GM18907 (cell line): ENCODE measurements around the gene TMEM108.

Experiments used
- ATAC-seq: cut with Tn5 transposase; IDR thresholded peaks from one replicate; pipeline ENCODE4 v1.9.1; 2021; ENCODE audit warnings: mild to moderate bottlenecking, moderate library complexity; ENCODE audit not compliant: unreplicated experiment

Gene TMEM108

GRCh38 chr3:133301731-133302130 is 263.5 kb downstream of the TMEM108 start:
- ATAC-seq = no peak

GRCh38 chr3:133303430-133303829 is 265.2 kb downstream of the TMEM108 start:
- no peak for ATAC-seq

- no peak for ATAC-seq
Observed at GRCh38 chr3:133317866-133318265, 279.7 kb downstream of the TMEM108 start.

GRCh38 chr3:133328373-133328772 is 290.2 kb downstream of the TMEM108 start:
- no peak for ATAC-seq

GRCh38 chr3:133329626-133330025 is 291.4 kb downstream of the TMEM108 start:
- no peak for ATAC-seq

- ATAC-seq = no peak
Observed at GRCh38 chr3:133330065-133330464, 291.9 kb downstream of the TMEM108 start.

GRCh38 chr3:133330522-133330921 is 292.3 kb downstream of the TMEM108 start:
- ATAC-seq = no peak

GRCh38 chr3:133354721-133355120 is 316.5 kb downstream of the TMEM108 start:
- ATAC-seq = no peak

- no peak for ATAC-seq
Observed at GRCh38 chr3:133360476-133360875, 322.3 kb downstream of the TMEM108 start.

GRCh38 chr3:133361011-133361410 is 322.8 kb downstream of the TMEM108 start:
- no peak for ATAC-seq

- ATAC-seq = no peak
Observed at GRCh38 chr3:133361435-133361834, 323.2 kb downstream of the TMEM108 start.

GRCh38 chr3:133362539-133362938 is 324.3 kb downstream of the TMEM108 start:
- ATAC-seq = no peak

- no peak for ATAC-seq
Observed at GRCh38 chr3:133364704-133365103, 326.5 kb downstream of the TMEM108 start.

- ATAC-seq = no peak
Observed at GRCh38 chr3:133366921-133367320, 328.7 kb downstream of the TMEM108 start.

GRCh38 chr3:133367403-133367802 is 329.2 kb downstream of the TMEM108 start:
- ATAC-seq = no peak

GRCh38 chr3:133367956-133368355 is 329.8 kb downstream of the TMEM108 start:
- ATAC-seq = no peak

GRCh38 chr3:133368371-133369067 is 330.3 kb downstream of the TMEM108 start:
- no peak for ATAC-seq

- no peak for ATAC-seq
Observed at GRCh38 chr3:133369068-133369440, 330.9 kb downstream of the TMEM108 start.

- no peak for ATAC-seq
Observed at GRCh38 chr3:133371181-133371580, 333.0 kb downstream of the TMEM108 start.

GRCh38 chr3:133371676-133372075 is 333.5 kb downstream of the TMEM108 start:
- ATAC-seq = no peak

- no peak for ATAC-seq
Observed at GRCh38 chr3:133374708-133375402, 336.7 kb downstream of the TMEM108 start.

- no peak for ATAC-seq
Observed at GRCh38 chr3:133375403-133375745, 337.2 kb downstream of the TMEM108 start.

GRCh38 chr3:133376810-133377209 is 338.6 kb downstream of the TMEM108 start:
- no peak for ATAC-seq
